Kidney (tissue), 14 donors: ENCODE results near the gene MRGPRD. TPM values are rescaled to one million over a fixed set of nuclear protein-coding genes. Genes with fewer than 3 reads are reported as not detected.

ENCODE experiments used
- DNase-seq, 5 donors: peaks; one replicate each; pipeline ENCODE4 v3.0.0-alpha.2; 2013 to 2020
- FAIRE-seq: peaks from 2 replicates; lab custom pipeline; 2012; peaks lifted over from hg19 to GRCh38; lab: Jason Lieb, UNC
- H3K27ac ChIP-seq, 2 donors: one replicate each; pipeline ENCODE4 v1.7.0; 2013; ENCODE audit warnings: low read depth in 2 of 2, low read length in 2 of 2, inconsistent platforms in 1 of 2
- H3K27me3 ChIP-seq: one replicate; pipeline ENCODE4 v1.7.1; 2013; ENCODE audit warnings: low read length, inconsistent platforms; ENCODE audit not compliant: control insufficient read depth, insufficient read depth
- H3K36me3 ChIP-seq, 3 donors: one replicate each; pipeline versions ENCODE4 v1.7.0 to v1.7.1; 2013; ENCODE audit warnings: low read length in 3 of 3, control low read depth in 1 of 3, inconsistent platforms in 1 of 3; ENCODE audit not compliant: insufficient read depth in 3 of 3, control insufficient read depth in 2 of 3
- H3K4me1 ChIP-seq, 3 donors: one replicate each; pipeline versions ENCODE4 v1.7.0 to v1.7.1; 2013; ENCODE audit warnings: low read length in 3 of 3, inconsistent platforms in 1 of 3, low read depth in 1 of 3; ENCODE audit not compliant: control insufficient read depth in 2 of 3, insufficient read depth in 2 of 3
- H3K4me3 ChIP-seq, 3 donors: one replicate each; pipeline versions ENCODE4 v1.7.0 to v1.8.1; 2013; ENCODE audit warnings: low read length in 3 of 3, control low read depth in 1 of 3, inconsistent platforms in 1 of 3
- H3K9ac ChIP-seq, 3 donors: one replicate each; pipeline versions ENCODE4 v1.7.0 to v1.7.1; 2013; ENCODE audit warnings: low read length in 3 of 3, control low read depth in 1 of 3, inconsistent platforms in 1 of 3
- H3K9me3 ChIP-seq, 3 donors: one replicate each; pipeline versions ENCODE4 v1.7.0 to v1.7.1; 2013; ENCODE audit warnings: low read length in 3 of 3, control low read depth in 1 of 3, inconsistent platforms in 1 of 3; ENCODE audit not compliant: control insufficient read depth in 2 of 3, insufficient read depth in 1 of 3
- CTCF ChIP-seq: IDR thresholded peaks from 3 replicates; pipeline ENCODE4 v1.5.1; 2012; ENCODE audit warnings: mild to moderate bottlenecking, moderate library complexity, borderline replicate concordance; ENCODE audit not compliant: insufficient read depth; ENCODE audit errors: extremely low read depth
- intact Hi-C: fragments of 100-400 bp; cut with DNase I; formaldehyde crosslinking; loops from one replicate; pipeline ENCODE4 v1.11.1; 2022
- polyA plus RNA-seq: library from polyadenylated mRNA; stranded (reverse); fragments of 350-450 nt; fragmentation: Illumina TruSeq; extraction: RNeasy Lipid Tissue Mini Kit (QIAGEN cat#74804); gene quantifications from one replicate; pipeline ENCODE4 v1.2.3, GENCODE V29; 2014; ENCODE audit warnings: low read depth, low replicate concordance; ENCODE audit not compliant: insufficient read depth
- total RNA-seq: library from RNA; stranded (reverse); fragmentation: NEBNext Ultra II Directional; extraction: Animal tissue kit (Norgen Biotek cat#: 25700); gene quantifications from one replicate; pipeline ENCODE4 v1.2.1, GENCODE V29; 2021
- donor health status: control.
- donor health status: control.
- donor health status: control.
- donor health status: control.
- donor health status: control.
- donor health status: DM: yes; HTN: yes; CAD: no.
- donor health status: Normal renal cell carcinoma (clear cell type).

Gene MRGPRD
- total and polyA plus RNA-seq, 2 donors from 2014 or later = not detected

GRCh38 chr11:69024509-69024908 lies 43.7 kb upstream of the MRGPRD start:
- no peak for TF ChIP-seq CTCF
- Histone ChIP-seq H3K4me1 (no peaks in the 10 kb centered on the region), H3K27me3 (no peaks in the 10 kb centered on the region), H3K27ac (no peak overlapping the region), H3K9me3 (no peaks in the 10 kb centered on the region), H3K4me3 (no peak overlapping the region), H3K9ac (no peak overlapping the region), H3K36me3 (no peaks in the 10 kb centered on the region)
- no peak for DNase-seq
- FAIRE-seq = no peak
- intact Hi-C loops = no loop called here

- FAIRE-seq (no peak), DNase-seq (no peak)
- H3K9me3 ChIP-seq = no peaks in the 10 kb centered on the region
- no peaks in the 10 kb centered on the region for H3K36me3 ChIP-seq
- H3K27ac ChIP-seq = no peak overlapping the region
- no peak for TF ChIP-seq CTCF
- H3K4me1 ChIP-seq = no peaks in the 10 kb centered on the region
- H3K9ac ChIP-seq = no peak overlapping the region
- intact Hi-C loops = no loop called here
- no peaks in the 10 kb centered on the region for H3K27me3 ChIP-seq
- no peak overlapping the region for H3K4me3 ChIP-seq
Measured at GRCh38 chr11:69022260-69022659, 41.5 kb upstream of the MRGPRD start.

GRCh38 chr11:69018924-69019323 lies 38.1 kb upstream of the MRGPRD start:
- no peak for DNase-seq
- no peak overlapping the region for H3K4me3 ChIP-seq
- intact Hi-C loops = no loop called here
- no peaks in the 10 kb centered on the region for H3K27me3 ChIP-seq
- no peaks in the 10 kb centered on the region for H3K9me3 ChIP-seq
- no peak for TF ChIP-seq CTCF
- H3K4me1 ChIP-seq = peaks cover 0 to 2% (median 0%) of the 10 kb centered on the region in 3 donors
- H3K36me3 ChIP-seq = no peaks in the 10 kb centered on the region
- H3K27ac ChIP-seq = no peak overlapping the region
- H3K9ac ChIP-seq = no peak overlapping the region
- FAIRE-seq = no peak

GRCh38 chr11:69017951-69018350 lies 37.2 kb upstream of the MRGPRD start:
- Histone ChIP-seq H3K4me1 (peaks cover 0 to 2% (median 0%) of the 10 kb centered on the region in 3 donors), H3K27me3 (no peaks in the 10 kb centered on the region), H3K36me3 (no peaks in the 10 kb centered on the region), H3K4me3 (no peak overlapping the region), H3K9me3 (no peaks in the 10 kb centered on the region), H3K9ac (no peak overlapping the region), H3K27ac (no peak overlapping the region)
- intact Hi-C loops = no loop called here
- TF ChIP-seq CTCF = no peak
- FAIRE-seq (no peak), DNase-seq (no peak)
